Smooth muscle cell of the brain vasculature (primary cell): ENCODE results near the gene MRPL36.
"Not testable (repeated sequence)": the region's sequence is repeated elsewhere in the genome, so short reads cannot be mapped to it uniquely, and the experiment has no call there.

ENCODE experiments used
- DNase-seq: peaks from one replicate; pipeline ENCODE4 v3.0.0-alpha.2; 2012; ENCODE audit warnings: low read depth, low spot score

MRPL36 gene

GRCh38 chr5:1832511-1833250, 33.0 kb upstream of the MRPL36 start:
- no peak for DNase-seq

- no peak for DNase-seq
Measured at GRCh38 chr5:1831677-1832313, 32.2 kb upstream of the MRPL36 start.

DNA sequence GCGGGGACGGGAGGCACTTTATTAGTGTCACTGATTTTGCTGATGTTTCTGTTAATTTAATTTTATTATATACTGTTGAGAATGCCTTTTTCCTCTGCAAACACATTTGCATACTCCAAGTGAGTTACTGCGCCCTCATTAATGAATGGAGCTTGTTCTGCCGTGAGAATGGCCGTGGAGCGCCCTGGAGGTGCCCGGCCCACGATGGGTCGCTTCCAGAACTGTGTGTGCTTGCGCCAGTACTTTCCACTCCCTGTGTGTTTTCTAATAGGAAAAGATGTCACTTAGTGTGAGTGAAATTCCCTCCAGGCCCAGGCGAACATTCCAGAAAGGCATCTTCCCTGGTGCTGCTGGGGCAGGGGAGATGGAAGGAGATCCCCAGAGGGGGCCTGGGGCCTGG, 31.6 kb upstream of the MRPL36 start:
- no peak for DNase-seq

GRCh38 chr5:1830571-1831228, 31.1 kb upstream of the MRPL36 start:
- no peak for DNase-seq

- DNase-seq: no peak
Measured at GRCh38 chr5:1827886-1828397, 28.3 kb upstream of the MRPL36 start.

DNA sequence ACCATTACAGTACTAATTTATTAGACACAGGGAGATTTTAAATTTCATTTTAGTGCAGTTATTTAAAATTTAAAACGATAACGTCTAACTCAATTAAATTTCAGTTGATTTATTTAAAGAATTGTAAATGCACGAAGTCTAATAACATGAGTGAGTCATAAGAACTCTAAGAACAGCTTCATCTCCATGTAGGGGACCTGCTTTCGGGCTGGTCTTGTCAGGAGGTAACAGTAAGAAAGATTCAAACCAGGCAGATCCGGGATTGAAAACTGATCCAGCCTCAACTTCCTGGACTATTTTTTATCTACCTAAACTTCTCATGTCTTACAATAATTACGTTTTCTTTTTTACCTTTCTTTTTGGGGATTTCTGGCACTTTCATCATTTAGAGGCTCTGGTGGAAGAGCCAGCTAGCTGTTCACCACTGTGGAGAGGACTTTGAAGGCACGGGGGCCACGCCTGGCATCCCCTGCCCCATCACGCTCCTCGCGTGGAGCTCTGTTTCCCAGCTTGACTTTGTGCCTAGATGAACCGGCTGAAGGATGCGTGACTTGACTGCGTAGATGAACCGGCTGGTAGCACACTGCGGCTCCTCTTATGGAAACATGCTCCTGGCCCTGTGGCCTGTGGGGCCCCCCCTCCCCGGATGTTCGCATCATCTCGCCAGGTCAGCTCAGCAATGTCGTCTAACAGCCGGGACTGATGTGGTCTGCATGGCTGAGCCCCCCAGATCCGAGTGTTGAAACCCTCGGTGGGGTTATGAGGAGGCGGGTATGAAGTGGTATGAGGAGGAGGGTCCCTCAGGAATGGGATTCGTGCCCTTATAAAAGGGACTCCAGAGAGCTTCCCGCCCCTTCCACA, 27.6 kb upstream of the MRPL36 start:
- DNase-seq: no peak

- no peak for DNase-seq
Measured at GRCh38 chr5:1826235-1826980, 26.8 kb upstream of the MRPL36 start.

GRCh38 chr5:1824903-1825841, 25.5 kb upstream of the MRPL36 start:
- DNase-seq: no peak

- DNase-seq: no peak
Measured at GRCh38 chr5:1824109-1824821, 24.6 kb upstream of the MRPL36 start.

DNA sequence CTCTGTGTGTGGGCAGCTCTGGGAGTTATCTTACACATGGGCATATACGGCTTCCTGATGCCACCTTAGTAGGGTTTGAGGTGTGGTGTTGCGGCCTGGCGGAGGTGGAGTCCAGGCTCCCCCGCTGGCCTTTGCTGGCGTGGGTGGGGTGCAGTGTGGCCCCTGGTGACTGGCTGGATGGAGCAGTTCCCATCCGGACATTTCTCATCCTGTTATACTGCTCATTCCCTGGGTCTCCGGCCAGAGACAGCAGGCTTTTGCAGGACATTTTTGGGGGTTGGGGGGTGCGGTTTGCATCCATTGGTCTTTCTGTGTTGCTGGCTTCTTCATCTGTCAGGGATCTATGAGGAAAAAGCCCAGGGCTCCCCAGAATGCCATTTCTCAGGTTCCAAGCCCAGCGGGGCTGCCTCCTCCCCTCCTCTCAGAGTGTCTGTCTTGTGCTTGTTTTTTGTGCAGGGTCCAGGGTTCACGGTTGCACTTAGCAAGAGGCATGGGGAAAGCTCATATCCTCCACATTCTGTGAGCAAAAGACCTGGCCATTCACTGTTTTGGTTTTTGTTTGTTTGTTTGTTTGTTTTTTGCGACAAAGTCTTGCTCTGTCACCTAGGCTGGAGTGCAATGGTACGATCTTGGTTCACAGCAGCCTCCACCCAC, 23.9 kb upstream of the MRPL36 start:
- DNase-seq: no peak

- DNase-seq: no peak
Measured at GRCh38 chr5:1821862-1822261, 22.2 kb upstream of the MRPL36 start.

DNA sequence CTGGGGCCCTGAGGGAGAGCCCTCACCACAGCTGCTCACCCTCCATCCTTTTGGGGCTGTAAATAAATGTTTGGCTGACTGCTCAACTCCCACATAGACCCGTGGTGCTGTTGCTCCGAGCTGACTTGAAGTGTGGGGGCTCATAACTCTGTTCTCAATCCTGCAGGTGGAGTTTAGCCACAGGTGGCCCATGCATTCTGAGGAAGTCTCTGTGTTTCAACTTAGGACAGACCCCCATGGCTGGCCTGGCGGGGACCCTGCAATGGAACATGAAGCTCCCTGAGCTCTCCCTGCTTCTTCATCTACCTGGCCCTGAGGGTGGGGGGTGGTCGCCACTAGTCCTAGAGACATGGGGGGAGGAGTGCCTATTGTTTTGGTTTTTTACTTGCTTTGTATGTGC, 21.3 kb upstream of the MRPL36 start:
- DNase-seq: no peak

GRCh38 chr5:1820381-1820780, 20.7 kb upstream of the MRPL36 start:
- DNase-seq: no peak

- no peak for DNase-seq
Measured at GRCh38 chr5:1819458-1819857, 19.8 kb upstream of the MRPL36 start.

- DNase-seq: no peak
Measured at GRCh38 chr5:1818784-1819183, 19.1 kb upstream of the MRPL36 start.

GRCh38 chr5:1817261-1818043, 17.8 kb upstream of the MRPL36 start:
- DNase-seq: no peak

- not testable (repeated sequence) for DNase-seq
Measured at GRCh38 chr5:1816495-1817089, 17.0 kb upstream of the MRPL36 start.
